Neutrophil (primary cell): Measurements from ENCODE around the gene HSDL1.

Experiments used
- H3K27ac ChIP-seq: fragments of 200-600 bp; sonication (generic); 2 replicates; pipeline ENCODE4 v1.5.1; 2016; ENCODE audit warnings: mild to moderate bottlenecking, moderate library complexity
- H3K27me3 ChIP-seq: fragments of 200-600 bp; sonication (generic); 2 replicates; pipeline ENCODE4 v1.6.0; 2016; ENCODE audit warnings: mild to moderate bottlenecking
- H3K36me3 ChIP-seq: fragments of 200-600 bp; sonication (generic); 2 replicates; pipeline ENCODE4 v1.5.1; 2017
- H3K4me1 ChIP-seq, 2 experiments: fragments of 200-600 bp in 1 of 2; sonication (generic) in 1 of 2; 1 replicate in 1 of 2; 2 replicates in 1 of 2; pipeline versions ENCODE4 v1.5.1 to v1.6.1; 2013 to 2016; ENCODE audit warnings: low read depth in 1 of 2, low read length in 1 of 2, mild to moderate bottlenecking in 1 of 2, moderate library complexity in 1 of 2; ENCODE audit not compliant: control insufficient read depth in 1 of 2, insufficient read depth in 1 of 2
- H3K4me3 ChIP-seq, 2 experiments: fragments of 200-600 bp in 1 of 2; sonication (generic) in 1 of 2; 1 replicate in 1 of 2; 2 replicates in 1 of 2; pipeline ENCODE4 v1.5.1; 2013 to 2016; ENCODE audit warnings: low read depth in 1 of 2, low read length in 1 of 2, mild to moderate bottlenecking in 1 of 2, moderate library complexity in 1 of 2
- H3K9me3 ChIP-seq: fragments of 200-600 bp; sonication (generic); 2 replicates; pipeline ENCODE4 v1.5.1; 2016
- TF ChIP-seq, protein P1 (sequence below): fragments of 200-600 bp; sonication (generic); IDR thresholded peaks from 2 replicates; pipeline ENCODE4 v1.5.1; 2016; ENCODE audit warnings: antibody characterized with exemption

Gene HSDL1

DNA sequence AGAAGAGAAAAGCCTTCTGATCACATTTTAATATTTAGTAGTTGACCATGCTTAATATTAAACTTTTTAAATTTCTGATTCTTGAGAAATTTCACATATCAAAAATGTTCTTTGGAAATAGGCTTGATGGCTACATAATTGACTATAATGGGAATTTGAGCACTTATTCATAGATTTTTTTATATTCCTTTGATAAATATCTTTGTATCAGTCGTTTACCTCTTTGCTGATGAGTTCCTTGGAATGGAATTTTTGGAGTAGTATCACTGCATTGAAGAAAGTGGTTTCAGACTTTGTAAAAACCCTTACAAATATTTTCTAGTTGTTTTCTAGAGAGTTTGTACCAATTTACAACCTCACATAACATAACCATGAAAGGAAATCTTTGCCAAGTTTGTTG is 14.8 kb upstream of the HSDL1 start:
- TF ChIP-seq, protein P1, sequence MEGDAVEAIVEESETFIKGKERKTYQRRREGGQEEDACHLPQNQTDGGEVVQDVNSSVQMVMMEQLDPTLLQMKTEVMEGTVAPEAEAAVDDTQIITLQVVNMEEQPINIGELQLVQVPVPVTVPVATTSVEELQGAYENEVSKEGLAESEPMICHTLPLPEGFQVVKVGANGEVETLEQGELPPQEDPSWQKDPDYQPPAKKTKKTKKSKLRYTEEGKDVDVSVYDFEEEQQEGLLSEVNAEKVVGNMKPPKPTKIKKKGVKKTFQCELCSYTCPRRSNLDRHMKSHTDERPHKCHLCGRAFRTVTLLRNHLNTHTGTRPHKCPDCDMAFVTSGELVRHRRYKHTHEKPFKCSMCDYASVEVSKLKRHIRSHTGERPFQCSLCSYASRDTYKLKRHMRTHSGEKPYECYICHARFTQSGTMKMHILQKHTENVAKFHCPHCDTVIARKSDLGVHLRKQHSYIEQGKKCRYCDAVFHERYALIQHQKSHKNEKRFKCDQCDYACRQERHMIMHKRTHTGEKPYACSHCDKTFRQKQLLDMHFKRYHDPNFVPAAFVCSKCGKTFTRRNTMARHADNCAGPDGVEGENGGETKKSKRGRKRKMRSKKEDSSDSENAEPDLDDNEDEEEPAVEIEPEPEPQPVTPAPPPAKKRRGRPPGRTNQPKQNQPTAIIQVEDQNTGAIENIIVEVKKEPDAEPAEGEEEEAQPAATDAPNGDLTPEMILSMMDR = no peak
- H3K27me3 ChIP-seq = peaks cover 84% of the 10 kb centered on the region
- no peaks in the 10 kb centered on the region for H3K9me3 ChIP-seq

GRCh38 chr16:84159007-84159406 is 14.0 kb upstream of the HSDL1 start:
- H3K4me3 ChIP-seq = no peak overlapping the region
- H3K4me1 ChIP-seq = no peaks in the 10 kb centered on the region
- TF ChIP-seq, protein P1 = no peak
- peaks cover 77% of the 10 kb centered on the region for H3K27me3 ChIP-seq
- H3K27ac ChIP-seq = no peak overlapping the region
- no peaks in the 10 kb centered on the region for H3K36me3 ChIP-seq
- H3K9me3 ChIP-seq = no peaks in the 10 kb centered on the region

More for the DNA sequence above, 14.8 kb upstream of the HSDL1 start:
- Histone ChIP-seq H3K27ac (no peak overlapping the region), H3K4me3 (no peak overlapping the region), H3K4me1 (no peaks in the 10 kb centered on the region), H3K36me3 (no peaks in the 10 kb centered on the region)

DNA sequence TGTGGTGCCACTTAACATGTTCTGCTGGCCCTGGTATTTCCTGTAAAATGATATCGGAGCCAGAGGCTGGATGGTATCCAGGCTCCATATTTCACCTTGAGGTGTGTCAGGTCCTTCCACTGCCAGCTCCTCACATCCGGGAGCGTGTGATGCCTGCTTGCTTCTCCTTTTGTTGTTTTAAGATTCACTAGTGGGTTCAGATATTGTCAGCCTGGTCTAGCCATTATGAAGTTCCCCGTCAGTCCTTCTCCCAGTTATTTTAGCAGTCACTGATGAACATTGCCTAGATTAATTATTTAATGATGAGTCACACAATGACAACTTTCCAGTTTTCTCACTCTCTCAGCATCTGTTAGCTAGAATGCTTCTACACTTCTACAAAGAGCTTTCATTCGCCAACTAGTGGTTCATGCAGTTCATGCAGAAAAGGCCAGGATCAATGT is 11.4 kb upstream of the HSDL1 start:
- no peak overlapping the region for H3K4me3 ChIP-seq
- peaks cover 65% of the 10 kb centered on the region for H3K27me3 ChIP-seq
- TF ChIP-seq, protein P1 = no peak
- no peaks in the 10 kb centered on the region for H3K9me3 ChIP-seq
- no peaks in the 10 kb centered on the region for H3K36me3 ChIP-seq
- no peak overlapping the region for H3K27ac ChIP-seq
- H3K4me1 ChIP-seq = no peaks in the 10 kb centered on the region

DNA sequence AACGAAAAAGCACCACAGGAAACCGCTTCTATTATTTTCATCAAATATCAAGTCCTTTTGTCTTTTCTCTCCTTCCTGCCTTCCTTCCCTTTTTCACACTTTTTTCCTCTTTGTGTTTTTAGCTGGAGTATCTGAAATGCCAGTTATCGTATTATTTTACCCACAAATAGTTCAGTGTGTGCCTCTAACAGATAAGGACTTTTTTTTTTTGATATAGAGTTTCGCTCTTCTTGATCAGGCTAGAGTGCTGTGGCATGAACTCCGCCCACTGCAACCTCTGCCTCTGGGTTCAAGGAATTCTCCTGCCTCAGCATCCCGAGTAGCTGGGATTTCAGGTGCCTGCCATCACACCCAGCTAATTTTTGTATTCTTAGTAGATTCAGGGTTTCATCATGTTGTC is 10.8 kb upstream of the HSDL1 start:
- Histone ChIP-seq H3K4me3 (no peak overlapping the region), H3K27me3 (peaks cover 60% of the 10 kb centered on the region), H3K27ac (no peak overlapping the region), H3K9me3 (no peaks in the 10 kb centered on the region), H3K36me3 (no peaks in the 10 kb centered on the region), H3K4me1 (no peaks in the 10 kb centered on the region)
- TF ChIP-seq, protein P1 = no peak

DNA sequence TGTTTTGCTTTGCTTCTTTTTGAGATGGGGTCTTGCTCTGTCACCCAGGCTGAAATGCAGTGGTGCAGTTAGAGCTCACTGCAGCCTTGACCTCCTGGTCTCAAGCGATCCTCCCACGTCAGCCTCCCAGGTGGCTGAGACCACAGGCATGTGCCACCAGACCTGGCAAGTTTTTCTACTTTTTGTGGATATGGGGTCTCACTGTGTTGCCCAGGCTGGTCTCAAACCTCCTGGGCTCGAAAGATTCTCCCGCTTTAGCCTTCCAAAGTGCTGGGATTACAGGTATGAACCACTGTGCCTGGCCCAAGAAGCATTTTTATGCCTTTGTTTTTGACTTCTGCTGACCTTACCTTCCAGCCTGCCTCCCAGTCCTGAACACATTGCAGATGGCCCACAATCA is 10.2 kb upstream of the HSDL1 start:
- Histone ChIP-seq H3K4me3 (no peak overlapping the region), H3K36me3 (no peaks in the 10 kb centered on the region), H3K27ac (no peak overlapping the region), H3K9me3 (no peaks in the 10 kb centered on the region), H3K4me1 (no peaks in the 10 kb centered on the region), H3K27me3 (peaks cover 57% of the 10 kb centered on the region)
- TF ChIP-seq, protein P1 = no peak

GRCh38 chr16:84153660-84154214 is 8.8 kb upstream of the HSDL1 start:
- Histone ChIP-seq H3K36me3 (no peaks in the 10 kb centered on the region), H3K27me3 (peaks cover 48% of the 10 kb centered on the region), H3K4me1 (no peaks in the 10 kb centered on the region), H3K27ac (no peak overlapping the region), H3K9me3 (no peaks in the 10 kb centered on the region), H3K4me3 (no peak overlapping the region)
- TF ChIP-seq, protein P1 = no peak
